Ascending aorta (tissue), 2 donors: ENCODE data around the gene CLN6. TPM values are rescaled to one million over a fixed set of nuclear protein-coding genes. Genes with fewer than 3 reads are reported as not detected.
A peak's percentile ranks its signal among the peaks of the same experiment; 100 is the strongest.
"Not testable (repeated sequence)": the region's sequence is repeated elsewhere in the genome, so short reads cannot be mapped to it uniquely, and the experiment has no call there.

ENCODE experiments used
- DNase-seq, 2 donors: peaks; one replicate each; pipeline ENCODE4 v3.0.0-alpha.2; 2019; ENCODE audit warnings: low spot score in 2 of 2
- H3K27ac ChIP-seq, 2 donors: fragments of 200-600 bp; sonication (generic); one replicate each; pipeline ENCODE4 v1.5.1; 2016 to 2017; ENCODE audit warnings: mild to moderate bottlenecking in 1 of 2
- H3K27me3 ChIP-seq: fragments of 200-600 bp; sonication (generic); one replicate; pipeline ENCODE4 v1.5.1; 2017
- H3K36me3 ChIP-seq, 2 donors: fragments of 200-600 bp; sonication (generic); one replicate each; pipeline ENCODE4 v1.5.1; 2016
- H3K4me1 ChIP-seq, 2 donors: fragments of 200-600 bp; sonication (generic); one replicate each; pipeline ENCODE4 v1.5.1; 2016 to 2017; ENCODE audit warnings: mild to moderate bottlenecking in 1 of 2
- H3K4me3 ChIP-seq, 2 donors: fragments of 200-600 bp; sonication (generic); one replicate each; pipeline ENCODE4 v1.5.1; 2016 to 2017; ENCODE audit warnings: mild to moderate bottlenecking in 1 of 2
- H3K9me3 ChIP-seq, 2 donors: fragments of 200-600 bp; sonication (generic); one replicate each; pipeline ENCODE4 v1.5.1; 2016
- intact Hi-C: fragments of 100-400 bp; cut with DNase I; formaldehyde crosslinking; loops from one replicate; pipeline ENCODE4 v1.15.1; 2023
- total RNA-seq: library from RNA; depleted of rRNA; stranded (reverse); fragments of >200 nt; gene quantifications from one replicate; pipeline ENCODE4 v1.1.0, GENCODE V29; 2016
- TF ChIP-seq, protein P1 (sequence below), 3 experiments: fragments of 200-600 bp in 2 of 3; fragments of 450-650 bp in 1 of 3; sonication (generic) in 2 of 3; IDR thresholded peaks; one replicate each; pipeline ENCODE4 v1.5.1; 2016 to 2019; ENCODE audit warnings: antibody characterized with exemption in 3 of 3, mild to moderate bottlenecking in 1 of 3, moderate library complexity in 1 of 3

The CLN6 gene
- total RNA-seq, 1 donor from 2014 or later, result 6.4 TPM

DNA sequence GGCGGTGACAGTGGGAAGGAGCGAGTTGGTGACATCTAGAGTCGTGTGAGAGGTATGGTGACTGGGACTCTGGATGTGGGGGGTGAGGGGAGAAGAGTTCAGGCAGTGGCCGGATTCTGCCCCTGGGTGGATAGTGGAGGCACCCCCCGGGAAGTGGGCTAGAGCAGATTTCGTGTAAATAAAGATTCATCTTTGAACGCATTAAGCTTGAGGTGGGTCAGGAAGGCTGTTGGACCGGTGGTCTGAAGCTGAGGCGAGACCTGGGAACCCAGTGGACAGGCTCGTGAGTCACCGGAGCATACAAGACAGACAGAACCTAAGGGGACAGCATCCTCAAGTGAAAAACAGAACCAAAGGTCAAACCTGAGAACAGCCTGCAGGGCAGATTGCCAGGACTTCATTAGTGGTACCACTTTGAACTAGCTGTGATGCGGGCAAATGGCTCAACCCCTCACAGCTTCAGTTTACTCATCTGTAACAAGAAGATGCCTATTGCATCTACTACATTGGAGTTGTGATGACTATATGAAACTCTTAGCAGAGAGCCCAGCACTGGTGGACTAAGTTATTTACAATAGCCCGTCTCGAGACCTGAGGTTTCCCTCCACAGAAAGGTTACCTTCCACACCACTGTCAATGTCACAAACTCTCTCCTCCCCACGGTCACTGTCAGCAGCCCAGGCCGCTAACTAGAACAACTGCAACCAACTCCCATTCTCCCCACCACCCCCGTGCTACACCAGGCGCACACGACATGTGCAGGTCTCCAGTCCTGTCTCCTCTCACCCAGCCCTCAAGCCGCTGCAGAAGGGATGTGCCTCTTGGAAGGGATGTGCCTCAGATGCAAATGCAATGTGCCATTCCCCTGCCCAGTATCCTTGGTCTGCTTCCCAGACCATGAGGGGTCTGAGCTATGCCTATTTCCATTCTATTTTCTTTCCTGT lies 901 bp upstream of the CLN6 start:
- no peaks in the 10 kb centered on the region for H3K27me3 ChIP-seq
- peak overlapping the region; percentile 96 for H3K4me3 ChIP-seq
- peak overlapping the region in 1 of 2 donors; percentile 51 for H3K27ac ChIP-seq
- DNase-seq, result peak in 1 of 2 donors; percentile 64
- no peaks in the 10 kb centered on the region for H3K36me3 ChIP-seq
- TF ChIP-seq, protein P1, sequence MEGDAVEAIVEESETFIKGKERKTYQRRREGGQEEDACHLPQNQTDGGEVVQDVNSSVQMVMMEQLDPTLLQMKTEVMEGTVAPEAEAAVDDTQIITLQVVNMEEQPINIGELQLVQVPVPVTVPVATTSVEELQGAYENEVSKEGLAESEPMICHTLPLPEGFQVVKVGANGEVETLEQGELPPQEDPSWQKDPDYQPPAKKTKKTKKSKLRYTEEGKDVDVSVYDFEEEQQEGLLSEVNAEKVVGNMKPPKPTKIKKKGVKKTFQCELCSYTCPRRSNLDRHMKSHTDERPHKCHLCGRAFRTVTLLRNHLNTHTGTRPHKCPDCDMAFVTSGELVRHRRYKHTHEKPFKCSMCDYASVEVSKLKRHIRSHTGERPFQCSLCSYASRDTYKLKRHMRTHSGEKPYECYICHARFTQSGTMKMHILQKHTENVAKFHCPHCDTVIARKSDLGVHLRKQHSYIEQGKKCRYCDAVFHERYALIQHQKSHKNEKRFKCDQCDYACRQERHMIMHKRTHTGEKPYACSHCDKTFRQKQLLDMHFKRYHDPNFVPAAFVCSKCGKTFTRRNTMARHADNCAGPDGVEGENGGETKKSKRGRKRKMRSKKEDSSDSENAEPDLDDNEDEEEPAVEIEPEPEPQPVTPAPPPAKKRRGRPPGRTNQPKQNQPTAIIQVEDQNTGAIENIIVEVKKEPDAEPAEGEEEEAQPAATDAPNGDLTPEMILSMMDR (IDR thresholded peaks at IDR 0.05), result no peak
- no peaks in the 10 kb centered on the region for H3K9me3 ChIP-seq
- intact Hi-C loops, result no loop called here
- H3K4me1 ChIP-seq, result peaks cover 0 to 13% of the 10 kb centered on the region in 2 donors

DNA sequence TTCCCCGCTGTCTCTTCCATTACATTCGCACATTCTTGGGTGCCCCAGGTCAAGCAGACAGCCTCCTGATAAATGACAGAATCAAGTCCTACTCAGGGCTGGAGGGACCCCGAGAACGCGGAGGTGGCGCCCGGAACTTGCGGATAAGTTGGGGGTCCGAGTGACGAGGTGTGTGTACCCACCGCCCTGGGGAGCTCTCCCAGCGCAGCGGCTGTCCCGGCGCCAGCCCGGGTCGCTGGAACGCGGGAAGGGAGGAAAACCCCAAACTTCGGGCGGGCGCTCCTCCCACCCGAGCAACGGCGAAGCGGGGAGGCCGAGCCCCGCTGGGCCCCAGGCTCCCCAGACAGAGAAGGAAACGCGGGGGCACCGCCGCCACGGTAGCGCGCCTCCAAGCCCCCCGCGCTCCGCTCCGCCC lies 550 bp downstream of the CLN6 start:
- Histone ChIP-seq H3K27ac (peak overlapping the region; percentile 57 to 67), H3K4me3 (peak overlapping the region; percentile 96)

DNA sequence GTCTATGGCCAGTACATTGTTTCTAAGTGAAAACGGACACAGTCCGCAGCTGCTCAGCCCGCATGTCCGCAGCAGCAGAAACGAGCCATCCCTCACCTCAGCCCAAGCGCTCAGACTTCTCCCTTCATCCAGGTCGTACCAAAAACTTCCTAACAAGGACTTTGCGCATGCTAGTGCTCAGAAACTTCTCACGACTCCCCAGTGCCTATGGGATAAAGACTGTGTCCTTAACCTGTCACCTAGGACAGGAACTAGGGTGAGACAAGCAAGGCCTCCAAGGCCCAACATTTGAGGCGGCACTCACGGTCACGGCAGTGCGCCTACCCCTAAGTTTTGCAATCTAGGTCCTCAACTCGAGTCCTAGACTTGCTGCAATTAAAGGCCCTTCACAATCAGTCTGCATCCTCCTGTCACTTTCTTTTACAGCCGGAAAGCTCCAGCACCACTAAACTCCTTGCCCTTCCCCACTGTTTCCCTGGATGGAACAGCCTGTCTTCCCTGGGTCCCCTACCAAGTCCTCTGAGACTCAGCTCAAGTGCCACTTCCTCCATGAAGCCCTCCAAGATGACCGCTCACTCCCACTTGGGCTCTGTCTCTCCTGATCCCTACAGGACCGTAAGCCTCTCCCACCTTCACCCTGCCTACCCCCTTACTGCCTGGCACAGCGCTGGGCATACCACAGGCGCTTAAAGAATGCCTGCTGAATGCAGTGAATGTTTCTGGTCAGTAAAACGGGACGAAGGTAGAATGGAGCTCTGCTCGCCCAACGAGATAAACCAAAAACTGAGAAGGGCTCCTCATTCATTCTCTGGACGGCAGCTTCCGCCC lies 1.2 kb downstream of the CLN6 start:
- Histone ChIP-seq H3K36me3 (no peaks in the 10 kb centered on the region), H3K4me3 (peak overlapping the region; percentile 96), H3K9me3 (no peaks in the 10 kb centered on the region), H3K4me1 (peaks cover 0 to 13% of the 10 kb centered on the region in 2 donors), H3K27me3 (no peaks in the 10 kb centered on the region), H3K27ac (no peak overlapping the region)
- intact Hi-C loops, result loop anchor here (2.0 to 5.0 kb wide), 2 partner anchors 50 to 686 kb away; partner anchors contain the start of gene MAP2K5
- TF ChIP-seq, protein P1 (IDR thresholded peaks at IDR 0.05), result no peak
- peak in 1 of 2 donors; percentile 62 for DNase-seq

More for the DNA sequence above, 550 bp downstream of the CLN6 start:
- TF ChIP-seq, protein P1 (IDR thresholded peaks at IDR 0.05), result no peak
- Histone ChIP-seq H3K27me3 (no peaks in the 10 kb centered on the region), H3K9me3 (no peaks in the 10 kb centered on the region), H3K36me3 (no peaks in the 10 kb centered on the region), H3K4me1 (peaks cover 0 to 13% of the 10 kb centered on the region in 2 donors)
- intact Hi-C loops, result loop anchor here (2.0 to 5.0 kb wide), 2 partner anchors 50 to 687 kb away; partner anchors contain the start of gene MAP2K5
- DNase-seq, result peak in 1 of 2 donors; percentile 66

DNA sequence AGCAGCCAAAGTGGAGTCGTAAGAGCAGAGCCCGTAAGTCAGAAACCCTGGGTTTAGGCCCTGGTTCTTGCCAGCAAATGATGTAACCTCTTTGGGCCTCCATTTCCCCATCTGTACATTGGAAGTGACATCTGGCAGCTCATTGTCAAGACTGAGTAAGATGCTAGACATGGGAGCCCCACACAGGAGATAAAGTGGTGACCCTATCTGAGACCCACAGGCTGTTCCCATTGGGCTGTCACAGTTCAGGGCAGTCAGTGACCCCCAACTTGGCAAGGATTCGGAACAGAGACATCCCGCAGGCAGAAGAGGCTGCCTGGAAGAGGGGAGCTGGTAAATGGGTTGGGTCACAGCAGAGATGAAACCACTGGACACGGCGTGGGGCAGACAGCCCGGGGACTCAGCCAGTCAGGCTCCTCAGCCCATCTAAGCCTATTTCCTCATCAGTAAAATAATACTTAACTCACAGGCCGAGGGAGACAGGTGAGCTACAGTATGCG lies 1.8 kb downstream of the CLN6 start:
- no peak overlapping the region for H3K4me3 ChIP-seq
- H3K27ac ChIP-seq, result no peak overlapping the region
- no peak for DNase-seq
- no peaks in the 10 kb centered on the region for H3K27me3 ChIP-seq
- intact Hi-C loops, result loop anchor here (2.0 to 5.0 kb wide), 2 partner anchors 49 to 685 kb away; partner anchors contain the start of gene MAP2K5
- H3K4me1 ChIP-seq, result peaks cover 0 to 13% of the 10 kb centered on the region in 2 donors
- H3K36me3 ChIP-seq, result no peaks in the 10 kb centered on the region
- TF ChIP-seq, protein P1 (IDR thresholded peaks at IDR 0.05), result no peak
- no peaks in the 10 kb centered on the region for H3K9me3 ChIP-seq

DNA sequence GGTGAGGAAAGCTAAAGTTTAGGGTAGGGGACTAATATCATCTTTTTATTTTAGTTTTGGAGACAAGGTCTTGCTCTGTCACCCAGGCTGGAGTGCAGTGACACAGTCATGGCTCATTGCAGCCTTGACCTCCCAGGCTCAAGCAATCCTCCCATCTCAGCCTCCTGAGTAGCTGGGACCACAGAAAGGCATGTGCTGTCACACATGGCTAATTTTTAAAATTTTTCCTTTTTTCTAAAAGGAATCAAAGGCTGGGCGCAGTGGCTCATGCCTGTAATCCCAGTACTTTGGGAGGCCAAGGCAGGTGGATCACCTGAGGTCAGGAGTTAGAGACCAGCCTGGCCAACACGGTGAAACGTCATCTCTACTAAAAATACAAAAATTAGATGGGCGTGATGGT lies 4.1 kb downstream of the CLN6 start:
- H3K36me3 ChIP-seq, H3K27ac ChIP-seq, H3K9me3 ChIP-seq, H3K27me3 ChIP-seq, H3K4me3 ChIP-seq: not testable (repeated sequence)
- intact Hi-C loops, result loop anchor here (5.0 kb wide), 1 partner anchor 683 kb away; the partner anchor contains the start of gene MAP2K5
- peak in 1 of 2 donors; percentile 13 for DNase-seq
- peaks cover 0 to 13% of the 10 kb centered on the region in 2 donors for H3K4me1 ChIP-seq
